HUES64 (cell line): ENCODE data around the gene MOB2.

Source experiments
- H3K27ac ChIP-seq: 2 replicates; pipeline ENCODE4 v1.7.0; 2013; ENCODE audit warnings: low read depth, low read length, inconsistent platforms
- H3K27me3 ChIP-seq: 2 replicates; pipeline ENCODE4 v1.6.1; 2013; ENCODE audit warnings: mild to moderate bottlenecking, low read length; ENCODE audit not compliant: insufficient read depth
- H3K36me3 ChIP-seq: 2 replicates; pipeline ENCODE4 v1.6.1; 2013; ENCODE audit warnings: mild to moderate bottlenecking, low read length; ENCODE audit not compliant: insufficient read depth
- H3K4me1 ChIP-seq: 2 replicates; pipeline ENCODE4 v1.6.1; 2013; ENCODE audit warnings: mild to moderate bottlenecking, low read length, moderate library complexity; ENCODE audit not compliant: insufficient read depth
- H3K4me3 ChIP-seq: 2 replicates; pipeline ENCODE4 v1.5.1; 2013; ENCODE audit warnings: mild to moderate bottlenecking, low read length, moderate library complexity
- H3K9ac ChIP-seq: 2 replicates; pipeline ENCODE4 v1.6.1; 2013; ENCODE audit warnings: mild to moderate bottlenecking, low read depth, low read length
- H3K9me3 ChIP-seq: 2 replicates; pipeline ENCODE4 v1.6.1; 2013; ENCODE audit warnings: low read depth, low read length; ENCODE audit not compliant: insufficient read depth
- WGBS: fragments of 150-250, 120-280 bp; methylation state at CpG from one replicate; pipeline ENCODE4 v1.1.7; 2013; ENCODE audit warnings: missing lambda C conversion rate; 5-methylcytosine and 5-hydroxymethylcytosine counted together

The MOB2 gene

DNA sequence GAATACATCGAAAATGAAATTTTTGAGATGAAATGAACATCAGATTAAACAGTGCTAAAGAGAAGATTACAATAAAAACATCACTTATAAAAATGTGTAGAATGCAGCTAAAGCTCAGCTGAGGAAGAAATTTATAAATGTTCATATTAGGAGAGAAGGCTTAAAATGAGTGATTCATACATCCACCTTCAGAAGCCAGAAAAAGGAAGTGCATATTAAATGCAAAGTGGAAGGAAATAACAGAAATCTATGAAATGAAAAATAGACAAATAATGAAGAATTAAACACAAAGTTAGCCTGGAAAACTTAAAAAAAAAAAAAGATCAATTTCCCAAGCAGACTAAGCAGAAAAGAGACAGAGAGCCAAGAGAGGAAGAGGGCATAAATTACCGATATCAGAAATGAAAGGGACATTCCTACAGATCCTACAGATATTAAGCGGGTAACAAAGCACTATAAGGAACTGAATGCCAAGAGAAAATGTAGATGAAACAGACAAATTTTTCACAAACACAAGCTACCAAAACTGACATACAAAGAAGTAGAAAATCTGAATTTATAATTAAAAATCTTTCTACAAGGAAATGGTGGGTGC lies 7.2 kb upstream of the MOB2 start:
- Histone ChIP-seq H3K27ac (no peak overlapping the region), H3K4me3 (no peak overlapping the region), H3K9ac (no peak overlapping the region), H3K9me3 (0 out of 2 replicates have a peak, but pooled peaks cover 6% of the 10 kb centered on the region), H3K4me1 (peaks cover 7% of the 10 kb centered on the region; the same call in 1 of the 2 replicates), H3K27me3 (no peaks in the 10 kb centered on the region), H3K36me3 (no peaks in the 10 kb centered on the region)
- 0% methylated on average over 1 of the region's 3 CpGs for WGBS

DNA sequence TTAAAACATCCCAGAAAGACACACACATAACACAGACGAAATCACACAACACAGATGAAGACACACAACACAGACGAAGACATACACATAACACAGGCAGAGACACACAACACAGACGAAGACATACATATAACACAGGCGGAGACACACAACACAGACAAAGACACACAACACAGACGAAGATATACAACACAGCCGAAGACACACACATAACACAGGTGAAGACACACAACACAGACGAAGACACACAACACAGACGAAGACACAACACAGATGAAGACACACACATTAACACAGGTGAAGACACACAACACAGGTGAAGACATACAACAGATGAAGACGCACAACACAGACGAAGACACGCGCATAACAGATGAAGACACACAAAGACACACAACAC lies 4.8 kb upstream of the MOB2 start:
- Histone ChIP-seq H3K9ac (no peak overlapping the region), H3K36me3 (no peaks in the 10 kb centered on the region), H3K9me3 (0 out of 2 replicates have a peak, but pooled peaks cover 6% of the 10 kb centered on the region), H3K4me3 (no peak overlapping the region), H3K27ac (no peak overlapping the region), H3K27me3 (no peaks in the 10 kb centered on the region), H3K4me1 (no peaks in the 10 kb centered on the region)
- 83% methylated on average over 12 of the region's 12 CpGs for WGBS

DNA sequence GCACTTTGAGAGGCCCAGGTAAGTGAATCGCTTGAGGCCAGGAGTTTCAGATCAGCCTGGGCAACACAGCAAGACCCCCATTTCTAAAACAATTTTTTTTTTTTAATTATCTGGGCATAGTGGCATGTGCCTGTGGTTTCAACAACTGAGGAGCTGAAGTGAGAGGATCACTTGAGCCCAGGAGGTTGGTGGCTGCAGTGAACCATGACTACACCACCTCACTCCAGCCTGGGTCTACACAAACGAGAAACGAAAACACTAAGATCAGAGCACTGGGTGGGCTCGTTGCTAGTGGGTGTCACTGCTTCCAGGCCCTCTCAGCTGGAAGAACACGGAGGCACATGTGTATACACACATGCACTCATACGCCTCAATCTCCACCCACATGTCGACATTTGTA lies 4.1 kb upstream of the MOB2 start:
- 79% methylated on average over 7 of the region's 7 CpGs for WGBS
- H3K4me1 ChIP-seq: no peaks in the 10 kb centered on the region

DNA sequence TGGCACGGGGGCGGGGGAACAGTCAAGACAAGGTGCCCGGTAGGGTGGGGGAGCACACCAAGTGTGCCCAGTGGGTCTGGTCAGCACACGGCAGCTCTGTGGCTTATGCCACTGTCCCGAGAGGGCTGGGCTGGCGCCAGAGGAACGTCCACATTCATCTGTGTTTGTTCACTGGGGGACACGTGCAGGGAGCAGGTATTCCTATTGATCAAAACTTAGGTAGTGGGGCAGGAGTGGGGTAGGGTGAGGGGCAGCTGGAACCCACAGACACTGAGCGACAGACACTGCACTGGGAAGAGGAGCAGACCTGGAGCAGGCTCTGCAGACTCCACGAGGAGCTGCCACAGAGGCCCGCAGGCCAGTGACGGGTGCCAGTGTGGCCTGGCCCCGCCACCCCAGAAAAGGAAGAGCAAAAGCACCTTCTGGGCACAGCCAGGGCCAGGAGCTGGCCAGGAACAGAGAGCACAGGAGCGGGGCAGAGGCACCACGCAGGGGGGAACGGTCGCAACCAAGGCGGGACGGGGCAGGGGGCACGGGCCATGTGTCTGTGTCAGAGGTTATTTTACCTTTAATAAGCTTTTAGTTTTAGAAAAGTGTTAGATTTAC lies 2.1 kb upstream of the MOB2 start:
- H3K9ac ChIP-seq: no peak overlapping the region
- WGBS: 92% methylated on average over 19 of the region's 20 CpGs
- no peaks in the 10 kb centered on the region for H3K9me3 ChIP-seq
- H3K27me3 ChIP-seq: no peaks in the 10 kb centered on the region
- no peaks in the 10 kb centered on the region for H3K4me1 ChIP-seq
- no peaks in the 10 kb centered on the region for H3K36me3 ChIP-seq
- H3K27ac ChIP-seq: no peak overlapping the region
- H3K4me3 ChIP-seq: no peak overlapping the region

More for the DNA sequence above, 4.1 kb upstream of the MOB2 start:
- Histone ChIP-seq H3K4me3 (no peak overlapping the region), H3K27ac (no peak overlapping the region), H3K9ac (no peak overlapping the region), H3K9me3 (0 out of 2 replicates have a peak, but pooled peaks cover 2% of the 10 kb centered on the region), H3K36me3 (no peaks in the 10 kb centered on the region), H3K27me3 (no peaks in the 10 kb centered on the region)

DNA sequence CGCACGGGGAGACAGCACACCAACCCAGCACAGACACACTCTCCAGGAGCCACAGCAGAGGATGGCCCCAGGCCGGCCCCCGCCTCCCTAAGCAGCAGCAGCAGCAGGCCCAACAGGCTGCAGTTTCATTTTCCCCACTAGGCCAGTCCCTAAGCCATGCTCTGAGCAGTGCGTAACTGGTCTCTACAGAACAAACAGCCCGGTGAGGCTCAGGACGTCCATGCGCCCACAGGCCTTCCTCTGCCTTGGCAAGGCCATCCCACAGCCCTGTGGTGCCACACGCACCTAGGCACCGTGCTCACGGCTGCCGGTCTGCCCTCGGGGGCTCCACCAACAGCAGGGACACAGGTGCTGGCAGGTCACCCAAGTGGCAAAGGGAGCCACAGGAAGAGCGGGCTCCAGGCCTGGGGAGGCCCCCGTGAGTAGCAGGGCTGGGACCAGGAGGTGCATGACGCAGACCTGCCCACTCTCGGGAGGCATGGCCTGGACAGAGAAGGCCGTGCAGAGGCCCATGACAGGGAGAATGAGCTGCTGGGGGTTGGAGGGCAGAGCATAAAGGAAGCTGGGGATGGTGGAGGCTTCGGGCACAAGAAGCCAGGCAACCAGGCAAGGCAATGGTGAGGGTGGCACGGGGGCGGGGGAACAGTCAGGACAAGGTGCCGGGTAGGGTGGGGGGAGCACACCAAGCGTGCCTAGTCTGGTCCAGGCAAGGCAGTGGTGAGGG lies 1.4 kb upstream of the MOB2 start:
- H3K27me3 ChIP-seq: no peaks in the 10 kb centered on the region
- no peaks in the 10 kb centered on the region for H3K36me3 ChIP-seq
- 92% methylated on average over 23 of the region's 23 CpGs for WGBS
- no peak overlapping the region for H3K9ac ChIP-seq
- H3K4me1 ChIP-seq: no peaks in the 10 kb centered on the region
- H3K9me3 ChIP-seq: no peaks in the 10 kb centered on the region
- no peak overlapping the region for H3K27ac ChIP-seq
- H3K4me3 ChIP-seq: no peak overlapping the region

DNA sequence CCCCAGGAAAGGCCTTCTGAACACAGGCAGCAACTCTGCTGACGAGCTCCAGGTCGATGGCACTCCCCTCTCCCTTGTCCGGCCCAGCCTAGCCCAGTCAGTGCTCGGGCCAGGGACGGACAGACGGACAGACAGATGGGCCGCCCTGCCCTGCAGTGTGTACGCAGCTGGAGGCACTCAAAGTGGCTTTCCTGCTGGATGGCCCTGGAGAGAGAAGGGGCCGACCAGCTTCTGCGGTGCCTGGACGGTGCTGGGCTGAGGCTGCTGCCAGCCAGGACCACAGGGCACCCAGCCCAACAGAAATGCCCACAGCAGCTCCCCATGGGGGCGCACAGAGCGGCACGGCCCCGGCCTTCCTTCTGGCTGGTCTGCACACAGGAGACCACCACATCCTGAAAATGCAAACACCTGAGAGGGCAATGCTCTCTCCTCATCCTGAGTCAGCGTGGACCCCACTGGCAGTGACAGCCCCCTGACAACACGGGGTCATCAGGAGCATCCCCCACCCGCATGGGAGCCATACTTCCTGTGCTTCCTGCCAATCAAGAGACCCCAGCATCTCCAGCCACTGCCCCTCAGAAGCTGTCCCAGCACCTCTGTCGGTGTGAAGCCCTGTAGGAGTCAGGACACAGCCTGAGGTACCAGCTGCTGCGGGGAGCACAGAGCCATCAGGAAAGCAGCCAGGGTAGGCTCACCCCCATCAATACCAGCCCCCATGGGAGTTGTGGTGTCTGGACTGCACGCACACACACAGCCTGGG lies 692 bp upstream of the MOB2 start:
- H3K9me3 ChIP-seq: no peaks in the 10 kb centered on the region
- WGBS: 89% methylated on average over 21 of the region's 21 CpGs
- no peak overlapping the region for H3K27ac ChIP-seq
- H3K27me3 ChIP-seq: no peaks in the 10 kb centered on the region
- H3K4me1 ChIP-seq: no peaks in the 10 kb centered on the region
- no peak overlapping the region for H3K4me3 ChIP-seq
- no peak overlapping the region for H3K9ac ChIP-seq
- no peaks in the 10 kb centered on the region for H3K36me3 ChIP-seq

DNA sequence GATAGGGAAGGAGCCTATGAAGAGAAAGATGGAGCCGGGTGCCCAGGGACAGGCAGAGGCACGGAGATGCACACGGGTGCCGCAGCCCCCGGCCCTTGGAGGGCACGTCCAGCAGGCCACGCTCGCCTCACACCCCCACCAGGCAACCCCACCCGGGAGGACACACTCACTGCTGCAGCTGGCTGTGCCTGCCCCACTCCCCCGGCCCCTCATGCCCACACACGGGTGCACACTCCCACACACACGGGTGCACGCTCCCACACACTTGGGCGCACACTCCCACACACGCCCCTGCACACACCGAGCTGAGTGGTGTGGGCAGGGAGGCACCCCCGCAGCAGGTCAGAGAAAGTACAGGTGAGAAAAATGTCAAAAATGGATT lies 1.1 kb downstream of the MOB2 start:
- Histone ChIP-seq H3K4me1 (no peaks in the 10 kb centered on the region), H3K36me3 (no peaks in the 10 kb centered on the region), H3K4me3 (no peak overlapping the region), H3K9ac (no peak overlapping the region), H3K9me3 (no peaks in the 10 kb centered on the region), H3K27ac (no peak overlapping the region), H3K27me3 (no peaks in the 10 kb centered on the region)
- WGBS: 94% methylated on average over 17 of the region's 17 CpGs

DNA sequence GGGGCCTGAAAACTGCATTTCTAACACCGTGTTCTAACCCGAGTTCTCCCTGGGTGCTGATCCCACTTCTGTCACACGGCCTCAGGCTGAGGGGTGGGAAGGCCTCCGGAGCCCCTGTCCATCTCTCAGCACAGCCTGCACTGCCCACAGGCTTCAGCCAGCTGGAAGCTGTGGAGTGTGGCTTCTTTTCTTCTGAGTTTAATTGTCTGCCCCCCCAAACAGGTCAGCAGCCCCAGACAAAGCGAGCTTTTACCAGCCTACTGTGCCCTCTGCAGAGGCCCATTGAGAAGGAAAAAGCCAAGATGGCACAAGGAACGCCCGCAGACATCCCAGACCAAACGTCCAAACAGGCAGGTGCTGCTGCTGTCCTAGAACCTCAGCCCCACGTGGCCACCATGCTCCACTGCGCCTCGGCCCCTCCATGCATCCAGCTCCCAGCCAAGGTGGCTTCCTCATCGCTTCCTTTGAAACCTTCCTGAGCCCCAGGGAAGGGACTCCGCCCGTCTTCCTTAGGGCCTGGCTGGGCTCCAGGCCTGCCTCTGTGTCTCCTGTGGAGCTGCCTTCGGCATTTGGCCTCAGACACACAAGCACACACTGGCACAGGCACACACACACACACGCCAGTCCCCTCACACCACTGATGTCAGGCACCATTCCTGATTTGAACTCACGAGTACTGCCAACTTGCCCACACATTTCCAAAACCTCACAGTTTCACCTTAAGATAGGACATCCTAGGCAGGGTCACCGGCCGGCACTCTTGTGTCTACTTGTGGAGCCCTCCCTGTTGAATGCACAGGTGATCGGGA lies 1.7 kb downstream of the MOB2 start:
- H3K4me3 ChIP-seq: no peak overlapping the region
- no peaks in the 10 kb centered on the region for H3K27me3 ChIP-seq
- no peaks in the 10 kb centered on the region for H3K9me3 ChIP-seq
- 91% methylated on average over 20 of the region's 20 CpGs for WGBS
- H3K36me3 ChIP-seq: peaks cover 4% of the 10 kb centered on the region
- no peak overlapping the region for H3K9ac ChIP-seq
- no peaks in the 10 kb centered on the region for H3K4me1 ChIP-seq
- no peak overlapping the region for H3K27ac ChIP-seq

DNA sequence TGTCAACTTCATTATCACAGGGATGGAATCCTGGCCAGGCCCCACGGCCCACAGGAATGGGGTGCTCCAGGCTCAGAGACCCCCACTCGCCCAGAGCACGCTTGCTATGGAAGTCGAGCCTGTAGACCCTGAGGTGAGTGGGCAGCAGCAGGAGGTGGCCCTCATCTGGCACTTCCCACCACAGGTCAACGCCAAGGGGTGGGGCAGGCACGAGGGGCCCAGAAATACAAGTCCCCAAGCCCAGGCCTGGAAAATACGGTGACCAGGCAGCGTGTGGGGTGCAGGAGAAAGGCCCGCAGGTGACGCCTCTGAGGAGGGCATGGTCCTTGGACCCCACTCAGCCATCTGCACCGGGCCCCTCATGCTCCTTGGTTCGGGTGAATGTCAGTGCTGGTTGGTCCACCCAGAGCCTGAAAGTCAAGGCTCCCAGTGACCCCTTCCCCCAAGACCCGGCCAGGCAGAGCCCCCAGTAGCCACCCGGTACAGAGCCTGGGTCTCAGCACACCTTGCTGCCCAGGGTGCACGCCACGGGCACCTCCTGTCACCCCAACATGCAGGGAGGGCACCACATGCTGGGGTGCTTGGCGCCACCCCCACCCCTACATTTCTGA lies 2.4 kb downstream of the MOB2 start:
- Histone ChIP-seq H3K9ac (no peak overlapping the region), H3K4me3 (no peak overlapping the region), H3K27ac (no peak overlapping the region), H3K4me1 (no peaks in the 10 kb centered on the region), H3K27me3 (no peaks in the 10 kb centered on the region), H3K9me3 (no peaks in the 10 kb centered on the region), H3K36me3 (peaks cover 7% of the 10 kb centered on the region)
- 95% methylated on average over 16 of the region's 17 CpGs for WGBS

DNA sequence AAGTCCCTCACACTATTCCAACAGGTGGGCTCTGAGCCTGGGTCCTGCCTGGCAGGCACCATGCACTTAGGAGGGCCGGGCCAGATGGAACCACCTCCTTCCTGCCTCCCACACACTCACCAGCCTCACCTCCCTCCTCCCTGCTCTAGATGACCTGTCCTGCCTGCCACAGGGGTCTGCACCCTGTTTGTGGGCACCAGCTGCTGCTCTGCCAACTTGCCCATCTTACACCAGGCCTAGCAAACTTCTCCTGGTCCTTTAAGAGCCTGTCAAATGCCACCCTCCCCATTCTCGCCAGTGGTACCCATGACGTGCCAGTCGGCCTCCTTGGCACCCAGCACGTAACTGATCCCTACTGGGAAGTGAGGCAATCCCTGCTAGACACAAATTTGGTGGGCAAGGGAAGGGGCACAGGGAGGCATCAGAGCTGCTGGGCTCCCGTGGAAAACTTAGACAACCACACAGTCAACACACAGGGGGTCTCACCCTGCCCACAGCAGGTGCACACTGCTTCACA lies 3.1 kb downstream of the MOB2 start:
- no peak overlapping the region for H3K9ac ChIP-seq
- no peaks in the 10 kb centered on the region for H3K4me1 ChIP-seq
- 96% methylated on average over 6 of the region's 6 CpGs for WGBS
- no peaks in the 10 kb centered on the region for H3K9me3 ChIP-seq
- peaks cover 7% of the 10 kb centered on the region for H3K36me3 ChIP-seq
- no peak overlapping the region for H3K4me3 ChIP-seq
- no peaks in the 10 kb centered on the region for H3K27me3 ChIP-seq
- H3K27ac ChIP-seq: no peak overlapping the region
